HepG2 (cell line): ENCODE measurements around the gene SVBP.

Experiments used
- BRF2 ChIP-seq: sonication (generic); formaldehyde crosslinking; IDR thresholded peaks from 2 replicates; pipeline ENCODE4 v1.8.1; 2022; ENCODE audit warnings: mild to moderate bottlenecking, missing genetic modification reagents
- CCAR2 ChIP-seq: fragments of 200-400 bp; formaldehyde crosslinking; optimal IDR thresholded peaks from 2 replicates; pipeline ENCODE3; 2018; ENCODE audit warnings: low read depth, mild to moderate bottlenecking, low read length, moderate library complexity
- EZH2 ChIP-seq: conservative IDR thresholded peaks from 2 replicates; pipeline ENCODE4 v1.6.1; 2012; ENCODE audit warnings: mild to moderate bottlenecking, low read depth, low read length, moderate library complexity
- HDAC1 ChIP-seq: sonication (generic); formaldehyde crosslinking; IDR thresholded peaks from 2 replicates; pipeline ENCODE4 v1.5.1; 2020; ENCODE audit warnings: mild to moderate bottlenecking, missing genetic modification reagents
- NFE2L1 ChIP-seq: sonication (generic); formaldehyde crosslinking; IDR thresholded peaks from 2 replicates; pipeline ENCODE4 v1.4.0; 2020; ENCODE audit warnings: missing genetic modification reagents, mild to moderate bottlenecking, borderline replicate concordance
- RBM22 ChIP-seq: fragments of 200-400 bp; formaldehyde crosslinking; optimal IDR thresholded peaks from 2 replicates; pipeline ENCODE3; 2017; ENCODE audit warnings: mild to moderate bottlenecking, low read length, moderate library complexity
- REPIN1 ChIP-seq: sonication (generic); formaldehyde crosslinking; IDR thresholded peaks from 2 replicates; pipeline ENCODE4 v1.8.0; 2022; ENCODE audit warnings: missing genetic modification reagents, low read depth, mild to moderate bottlenecking, borderline replicate concordance
- RXRA ChIP-seq: sonication (generic); formaldehyde crosslinking; IDR thresholded peaks from 2 replicates; pipeline ENCODE4 v1.5.1; 2020; ENCODE audit warnings: missing genetic modification reagents
- SAP130 ChIP-seq: IDR thresholded peaks from 2 replicates; pipeline ENCODE4 v1.6.1; 2016; ENCODE audit warnings: low read depth
- SIX1 ChIP-seq: sonication (generic); formaldehyde crosslinking; IDR thresholded peaks from 2 replicates; pipeline ENCODE4 v1.4.0; 2020; ENCODE audit warnings: missing genetic modification reagents, borderline replicate concordance
- UBTF ChIP-seq: sonication (generic); formaldehyde crosslinking; IDR thresholded peaks from 2 replicates; pipeline ENCODE4 v1.4.0; 2020; ENCODE audit warnings: mild to moderate bottlenecking, missing genetic modification reagents
- ZNF549 ChIP-seq: sonication (generic); formaldehyde crosslinking; IDR thresholded peaks from 2 replicates; pipeline ENCODE4 v1.5.0; 2020; ENCODE audit warnings: missing genetic modification reagents
- TF ChIP-seq, protein P1 (sequence below): IDR thresholded peaks from 2 replicates; pipeline ENCODE4 v1.6.1; 2012; ENCODE audit warnings: low read length, improper control_type of control experiment
- TF ChIP-seq, protein P2 (sequence below): sonication (generic); formaldehyde crosslinking; IDR thresholded peaks from 2 replicates; pipeline ENCODE4 v1.5.0; 2020; ENCODE audit warnings: mild to moderate bottlenecking, missing genetic modification reagents, moderate library complexity

DNA sequence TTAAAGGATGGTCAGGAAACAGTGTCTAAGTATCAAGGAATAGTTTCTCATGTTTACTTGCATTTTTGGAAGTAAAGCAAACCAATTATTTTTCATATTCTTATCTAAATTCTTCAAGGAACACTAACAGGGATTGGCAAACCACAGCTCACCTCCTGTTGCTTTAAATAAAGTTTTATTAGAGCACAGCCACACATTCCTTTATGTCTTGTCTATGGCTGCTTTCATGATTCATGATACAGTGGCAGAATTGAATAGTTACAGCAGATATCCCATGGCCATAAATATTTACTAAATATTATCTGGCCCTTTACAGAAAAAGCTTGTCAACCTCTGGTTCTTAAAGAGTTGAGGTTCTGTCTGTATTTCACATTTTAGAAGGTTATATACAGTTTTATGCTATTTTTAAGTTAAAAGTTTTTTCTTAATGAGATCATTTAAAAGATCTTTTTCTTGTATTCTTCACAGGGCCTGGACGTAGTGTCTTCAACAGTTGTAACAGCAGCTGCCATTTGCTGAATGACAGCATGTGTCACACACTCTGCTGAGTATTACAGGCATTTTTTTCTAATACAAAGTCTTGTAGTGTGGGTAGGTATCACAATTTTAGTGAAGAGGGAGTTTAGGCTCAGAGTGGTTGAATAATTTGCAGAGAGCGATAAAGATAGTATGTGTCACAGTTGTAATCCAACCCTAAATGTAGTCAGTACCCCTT lies 31.8 kb upstream of the SVBP start:
- TF ChIP-seq SAP130: no peak
- no peak for TF ChIP-seq NFE2L1
- no peak for TF ChIP-seq ZNF549 (CRISPR knock-in tag)
- no peak for TF ChIP-seq RXRA
- TF ChIP-seq, protein P1, sequence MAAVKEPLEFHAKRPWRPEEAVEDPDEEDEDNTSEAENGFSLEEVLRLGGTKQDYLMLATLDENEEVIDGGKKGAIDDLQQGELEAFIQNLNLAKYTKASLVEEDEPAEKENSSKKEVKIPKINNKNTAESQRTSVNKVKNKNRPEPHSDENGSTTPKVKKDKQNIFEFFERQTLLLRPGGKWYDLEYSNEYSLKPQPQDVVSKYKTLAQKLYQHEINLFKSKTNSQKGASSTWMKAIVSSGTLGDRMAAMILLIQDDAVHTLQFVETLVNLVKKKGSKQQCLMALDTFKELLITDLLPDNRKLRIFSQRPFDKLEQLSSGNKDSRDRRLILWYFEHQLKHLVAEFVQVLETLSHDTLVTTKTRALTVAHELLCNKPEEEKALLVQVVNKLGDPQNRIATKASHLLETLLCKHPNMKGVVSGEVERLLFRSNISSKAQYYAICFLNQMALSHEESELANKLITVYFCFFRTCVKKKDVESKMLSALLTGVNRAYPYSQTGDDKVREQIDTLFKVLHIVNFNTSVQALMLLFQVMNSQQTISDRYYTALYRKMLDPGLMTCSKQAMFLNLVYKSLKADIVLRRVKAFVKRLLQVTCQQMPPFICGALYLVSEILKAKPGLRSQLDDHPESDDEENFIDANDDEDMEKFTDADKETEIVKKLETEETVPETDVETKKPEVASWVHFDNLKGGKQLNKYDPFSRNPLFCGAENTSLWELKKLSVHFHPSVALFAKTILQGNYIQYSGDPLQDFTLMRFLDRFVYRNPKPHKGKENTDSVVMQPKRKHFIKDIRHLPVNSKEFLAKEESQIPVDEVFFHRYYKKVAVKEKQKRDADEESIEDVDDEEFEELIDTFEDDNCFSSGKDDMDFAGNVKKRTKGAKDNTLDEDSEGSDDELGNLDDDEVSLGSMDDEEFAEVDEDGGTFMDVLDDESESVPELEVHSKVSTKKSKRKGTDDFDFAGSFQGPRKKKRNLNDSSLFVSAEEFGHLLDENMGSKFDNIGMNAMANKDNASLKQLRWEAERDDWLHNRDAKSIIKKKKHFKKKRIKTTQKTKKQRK: no peak
- TF ChIP-seq REPIN1: no peak
- TF ChIP-seq CCAR2: no peak
- TF ChIP-seq, protein P2, sequence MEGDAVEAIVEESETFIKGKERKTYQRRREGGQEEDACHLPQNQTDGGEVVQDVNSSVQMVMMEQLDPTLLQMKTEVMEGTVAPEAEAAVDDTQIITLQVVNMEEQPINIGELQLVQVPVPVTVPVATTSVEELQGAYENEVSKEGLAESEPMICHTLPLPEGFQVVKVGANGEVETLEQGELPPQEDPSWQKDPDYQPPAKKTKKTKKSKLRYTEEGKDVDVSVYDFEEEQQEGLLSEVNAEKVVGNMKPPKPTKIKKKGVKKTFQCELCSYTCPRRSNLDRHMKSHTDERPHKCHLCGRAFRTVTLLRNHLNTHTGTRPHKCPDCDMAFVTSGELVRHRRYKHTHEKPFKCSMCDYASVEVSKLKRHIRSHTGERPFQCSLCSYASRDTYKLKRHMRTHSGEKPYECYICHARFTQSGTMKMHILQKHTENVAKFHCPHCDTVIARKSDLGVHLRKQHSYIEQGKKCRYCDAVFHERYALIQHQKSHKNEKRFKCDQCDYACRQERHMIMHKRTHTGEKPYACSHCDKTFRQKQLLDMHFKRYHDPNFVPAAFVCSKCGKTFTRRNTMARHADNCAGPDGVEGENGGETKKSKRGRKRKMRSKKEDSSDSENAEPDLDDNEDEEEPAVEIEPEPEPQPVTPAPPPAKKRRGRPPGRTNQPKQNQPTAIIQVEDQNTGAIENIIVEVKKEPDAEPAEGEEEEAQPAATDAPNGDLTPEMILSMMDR (CRISPR knock-in tag): no peak
- TF ChIP-seq HDAC1 (CRISPR knock-in tag): no peak
- TF ChIP-seq BRF2 (CRISPR knock-in tag): no peak
- no peak for TF ChIP-seq EZH2
- TF ChIP-seq RBM22: no peak
- TF ChIP-seq SIX1 (CRISPR knock-in tag): no peak
- TF ChIP-seq UBTF (CRISPR knock-in tag): no peak
